Thyroid gland (tissue), 4 donors: ENCODE measurements around the gene PLAGL2. TPM values are rescaled to one million over a fixed set of nuclear protein-coding genes. Genes with fewer than 3 reads are reported as not detected.

Source experiments
- DNase-seq, 2 donors: peaks; one replicate each; pipeline ENCODE4 v3.0.0-alpha.2; 2019
- H3K27ac ChIP-seq, 3 donors: fragments of 200-600 bp; sonication (generic); 1 replicate in 2 of 3; 2 replicates in 1 of 3; pipeline ENCODE4 v1.5.1; 2016 to 2019; ENCODE audit warnings: mild to moderate bottlenecking in 1 of 3, moderate library complexity in 1 of 3
- H3K27me3 ChIP-seq: fragments of 200-600 bp; sonication (generic); one replicate; pipeline ENCODE4 v1.5.1; 2019
- H3K36me3 ChIP-seq, 2 donors: fragments of 200-600 bp; sonication (generic); one replicate each; pipeline ENCODE4 v1.5.1; 2016 to 2019
- H3K4me1 ChIP-seq, 2 donors: fragments of 200-600 bp; sonication (generic); one replicate each; pipeline ENCODE4 v1.5.1; 2017 to 2019
- H3K4me3 ChIP-seq, 3 donors: fragments of 200-600 bp; sonication (generic); replicated peaks in 1 of 3; 1 replicate in 2 of 3; 2 replicates in 1 of 3; pipeline ENCODE4 v1.5.1; 2016; ENCODE audit warnings: mild to moderate bottlenecking in 1 of 3
- H3K9me3 ChIP-seq: fragments of 200-600 bp; sonication (generic); one replicate; pipeline ENCODE4 v1.5.1; 2017
- CTCF ChIP-seq, 6 experiments: fragments of 200-600 bp in 3 of 6; fragments of 450-650 bp in 3 of 6; sonication (generic) in 3 of 6; IDR thresholded peaks; one replicate each; pipeline ENCODE4 v1.5.1; 2016 to 2019; ENCODE audit warnings: antibody characterized with exemption in 6 of 6, mild to moderate bottlenecking in 2 of 6, inconsistent platforms in 1 of 6, moderate library complexity in 1 of 6
- POLR2A ChIP-seq, 2 donors: fragments of 450-650 bp; IDR thresholded peaks; one replicate each; pipeline ENCODE4 v1.6.1; 2017; ENCODE audit warnings: antibody characterized with exemption in 2 of 2, mild to moderate bottlenecking in 2 of 2, moderate library complexity in 1 of 2
- WGBS, 2 donors: methylation state at CpG; one replicate each; pipeline ENCODE4 v1.1.5; 2017; 5-methylcytosine and 5-hydroxymethylcytosine counted together
- intact Hi-C: fragments of 100-400 bp; cut with DNase I; formaldehyde crosslinking; loops from one replicate; pipeline ENCODE4 v1.15.1; 2023
- total RNA-seq, 4 donors: library from RNA; depleted of rRNA; stranded (reverse); fragments of >200 nt; gene quantifications; one replicate each; pipeline ENCODE4 v1.2.3, GENCODE V29; 2016

Gene PLAGL2
- total RNA-seq, 4 donors from 2014 or later, result 6.5 to 11.7 (median 7.3) TPM

- Histone ChIP-seq H3K36me3 (peaks cover 39 to 44% of the 10 kb centered on the region in 2 donors), H3K27ac (no peak overlapping the region), H3K4me1 (no peaks in the 10 kb centered on the region), H3K9me3 (no peaks in the 10 kb centered on the region), H3K27me3 (no peaks in the 10 kb centered on the region), H3K4me3 (no peak overlapping the region)
- TF ChIP-seq POLR2A (IDR thresholded peaks at IDR 0.05) (no peak), CTCF (IDR thresholded peaks at IDR 0.05) (no peak)
- 91% methylated on average over 8 of the region's 8 CpGs for WGBS, 2 donors
- intact Hi-C loops, result no loop called here
- no peak for DNase-seq
Observed at GRCh38 chr20:32165836-32166545, 41.6 kb downstream of the PLAGL2 start.

DNA sequence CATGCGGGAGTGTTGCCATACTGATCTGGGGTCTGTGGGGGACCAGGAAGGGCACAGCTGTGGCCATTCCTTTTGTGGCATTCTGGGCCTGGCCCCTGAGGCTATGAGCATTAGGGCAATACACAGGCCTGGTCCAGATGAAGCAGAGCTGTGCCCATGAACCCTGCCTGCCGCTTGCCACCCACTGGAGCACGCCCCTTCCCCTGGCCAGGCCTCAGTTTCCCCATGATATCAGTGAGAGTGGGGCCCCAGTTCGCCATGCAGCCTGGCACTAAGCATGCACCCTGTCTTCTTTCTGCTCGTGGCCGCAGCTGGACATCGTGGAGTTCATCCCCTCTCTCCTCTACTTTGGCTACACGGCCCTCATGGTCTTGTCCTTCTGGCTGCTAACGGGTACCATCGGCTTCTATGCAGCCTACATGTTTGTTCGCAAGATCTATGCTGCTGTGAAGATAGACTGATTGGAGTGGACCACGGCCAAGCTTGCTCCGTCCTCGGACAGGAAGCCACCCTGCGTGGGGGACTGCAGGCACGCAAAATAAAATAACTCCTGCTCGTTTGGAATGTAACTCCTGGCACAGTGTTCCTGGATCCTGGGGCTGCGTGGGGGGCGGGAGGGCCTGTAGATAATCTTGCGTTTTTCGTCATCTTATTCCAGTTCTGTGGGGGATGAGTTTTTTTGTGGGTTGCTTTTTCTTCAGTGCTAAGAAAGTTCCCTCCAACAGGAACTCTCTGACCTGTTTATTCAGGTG lies 42.4 kb downstream of the PLAGL2 start:
- no peak for DNase-seq
- peaks cover 42 to 47% of the 10 kb centered on the region in 2 donors for H3K36me3 ChIP-seq
- no peak overlapping the region for H3K27ac ChIP-seq
- H3K9me3 ChIP-seq, result no peaks in the 10 kb centered on the region
- no peak overlapping the region for H3K4me3 ChIP-seq
- no peaks in the 10 kb centered on the region for H3K27me3 ChIP-seq
- WGBS, 2 donors, result 92 to 93% methylated on average over 19 to 20 of the region's 21 CpGs
- H3K4me1 ChIP-seq, result no peaks in the 10 kb centered on the region
- no peak for TF ChIP-seq POLR2A (IDR thresholded peaks at IDR 0.05)
- TF ChIP-seq CTCF (IDR thresholded peaks at IDR 0.05), result no peak
- intact Hi-C loops, result no loop called here

DNA sequence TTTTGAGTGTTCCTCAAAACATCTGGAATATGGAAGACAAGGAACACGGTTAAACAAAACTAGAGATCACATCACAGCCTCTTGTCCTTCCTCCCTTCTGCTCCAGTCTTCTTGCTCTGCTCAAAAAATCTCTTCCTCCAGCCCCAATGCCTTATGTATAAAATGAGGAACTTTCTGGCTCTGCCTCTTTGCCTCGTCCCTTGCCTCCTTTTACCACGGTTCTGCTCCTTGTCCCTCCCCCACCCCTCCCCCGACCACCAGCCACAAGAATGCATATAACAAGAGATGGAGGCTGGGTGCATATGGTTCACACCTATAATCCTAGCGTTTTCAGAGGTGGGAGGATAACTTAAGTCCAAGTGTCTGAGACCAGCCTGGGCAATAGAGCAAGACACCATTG lies 43.6 kb downstream of the PLAGL2 start:
- Histone ChIP-seq H3K4me3 (no peak overlapping the region), H3K27me3 (no peaks in the 10 kb centered on the region), H3K9me3 (no peaks in the 10 kb centered on the region), H3K4me1 (no peaks in the 10 kb centered on the region), H3K27ac (no peak overlapping the region), H3K36me3 (peaks cover 54 to 58% of the 10 kb centered on the region in 2 donors)
- intact Hi-C loops, result no loop called here
- TF ChIP-seq CTCF (IDR thresholded peaks at IDR 0.05), result no peak
- TF ChIP-seq POLR2A (IDR thresholded peaks at IDR 0.05), result no peak
- DNase-seq, result no peak
- 84 to 88% methylated on average over 5 of the region's 5 CpGs for WGBS, 2 donors

GRCh38 chr20:32162351-32162750 lies 45.2 kb downstream of the PLAGL2 start:
- DNase-seq, result no peak
- no peak overlapping the region for H3K4me3 ChIP-seq
- H3K27me3 ChIP-seq, result no peaks in the 10 kb centered on the region
- no peak overlapping the region for H3K27ac ChIP-seq
- 60 to 79% methylated on average over 3 of the region's 3 CpGs for WGBS, 2 donors
- intact Hi-C loops, result no loop called here
- H3K36me3 ChIP-seq, result peaks cover 68 to 74% of the 10 kb centered on the region in 2 donors
- no peaks in the 10 kb centered on the region for H3K4me1 ChIP-seq
- no peaks in the 10 kb centered on the region for H3K9me3 ChIP-seq
- no peak for TF ChIP-seq POLR2A (IDR thresholded peaks at IDR 0.05)
- no peak for TF ChIP-seq CTCF (IDR thresholded peaks at IDR 0.05)

DNA sequence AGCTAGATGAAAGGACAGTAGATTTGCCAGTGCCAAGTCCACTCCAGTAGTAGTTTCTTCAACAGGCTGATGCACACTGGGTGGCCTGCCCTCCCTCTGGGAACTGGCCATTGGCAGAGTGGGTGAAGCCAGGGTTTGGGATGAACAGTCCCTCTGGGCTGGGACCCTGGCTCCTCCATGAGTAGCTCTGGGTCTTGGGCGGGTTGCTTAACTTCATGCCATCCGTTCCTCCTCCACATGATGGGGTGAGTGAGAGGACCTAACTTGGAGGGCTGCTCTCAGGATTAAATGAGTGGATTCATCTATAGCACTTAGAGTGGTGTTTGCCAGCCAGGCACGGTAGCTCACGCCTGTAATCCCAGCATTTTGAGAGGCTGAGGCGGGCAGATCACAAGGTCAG lies 47.2 kb downstream of the PLAGL2 start:
- intact Hi-C loops, result no loop called here
- Histone ChIP-seq H3K27me3 (no peaks in the 10 kb centered on the region), H3K4me1 (peaks cover 0 to 3% of the 10 kb centered on the region in 2 donors), H3K36me3 (peaks cover 58 to 63% of the 10 kb centered on the region in 2 donors), H3K4me3 (no peak overlapping the region), H3K9me3 (no peaks in the 10 kb centered on the region), H3K27ac (no peak overlapping the region)
- TF ChIP-seq CTCF (IDR thresholded peaks at IDR 0.05) (no peak), POLR2A (IDR thresholded peaks at IDR 0.05) (no peak)
- no peak for DNase-seq
- 95 to 96% methylated on average over 4 to 5 of the region's 5 CpGs for WGBS, 2 donors
